Peyer's patch (tissue), 4 donors: ENCODE data around the gene OTUB1. TPM values are rescaled to one million over a fixed set of nuclear protein-coding genes. Genes with fewer than 3 reads are reported as not detected.

Experiments
- DNase-seq, 3 donors: peaks; one replicate each; pipeline ENCODE4 v3.0.0-alpha.2; 2017 to 2019
- H3K27ac ChIP-seq, 4 donors: fragments of 200-600 bp; sonication (generic); one replicate each; pipeline ENCODE4 v1.5.1; 2016 to 2019
- H3K27me3 ChIP-seq, 2 donors: fragments of 200-600 bp; sonication (generic); one replicate each; pipeline ENCODE4 v1.5.1; 2019
- H3K36me3 ChIP-seq, 3 donors: fragments of 200-600 bp; sonication (generic); one replicate each; pipeline ENCODE4 v1.5.1; 2016 to 2019
- H3K4me1 ChIP-seq, 4 donors: fragments of 200-600 bp; sonication (generic); one replicate each; pipeline ENCODE4 v1.5.1; 2016 to 2019
- H3K4me3 ChIP-seq, 4 donors: fragments of 200-600 bp; sonication (generic); 1 replicate in 3 of 4; 2 replicates in 1 of 4; pipeline ENCODE4 v1.5.1; 2016 to 2019; ENCODE audit warnings: mild to moderate bottlenecking in 1 of 4
- H3K9me3 ChIP-seq, 4 donors: fragments of 200-600 bp; sonication (generic); one replicate each; pipeline ENCODE4 v1.5.1; 2016 to 2019; ENCODE audit warnings: mild to moderate bottlenecking in 1 of 4
- CTCF ChIP-seq, 6 experiments: fragments of 450-650 bp in 4 of 6; fragments of 200-600 bp in 2 of 6; sonication (generic) in 1 of 6; IDR thresholded peaks; one replicate each; pipeline ENCODE4 v1.5.1; 2017 to 2019; ENCODE audit warnings: antibody characterized with exemption in 6 of 6, mild to moderate bottlenecking in 3 of 6, moderate library complexity in 1 of 6
- POLR2A ChIP-seq, 2 donors: fragments of 450-650 bp; IDR thresholded peaks; one replicate each; pipeline ENCODE4 v1.5.1; 2017; ENCODE audit warnings: antibody characterized with exemption in 2 of 2, mild to moderate bottlenecking in 2 of 2, moderate library complexity in 2 of 2
- total RNA-seq, 4 donors: library from RNA; depleted of rRNA; stranded (reverse); fragments of >200 nt; gene quantifications; one replicate each; pipeline ENCODE4 v1.1.0, GENCODE V29; 2016

OTUB1 gene
- total RNA-seq, 4 donors from 2014 or later: 79.2 to 110 (median 95.4) TPM

- no peak overlapping the region for H3K27ac ChIP-seq
- no peaks in the 10 kb centered on the region for H3K9me3 ChIP-seq
- no peak for TF ChIP-seq POLR2A (IDR thresholded peaks at IDR 0.05)
- no peak for TF ChIP-seq CTCF (IDR thresholded peaks at IDR 0.05)
- no peak overlapping the region for H3K4me3 ChIP-seq
- DNase-seq: no peak
- H3K27me3 ChIP-seq: no peaks in the 10 kb centered on the region
- no peaks in the 10 kb centered on the region for H3K4me1 ChIP-seq
- H3K36me3 ChIP-seq: no peaks in the 10 kb centered on the region
Observed at GRCh38 chr11:64023712-64024710, 37.8 kb downstream of the OTUB1 start.

DNA sequence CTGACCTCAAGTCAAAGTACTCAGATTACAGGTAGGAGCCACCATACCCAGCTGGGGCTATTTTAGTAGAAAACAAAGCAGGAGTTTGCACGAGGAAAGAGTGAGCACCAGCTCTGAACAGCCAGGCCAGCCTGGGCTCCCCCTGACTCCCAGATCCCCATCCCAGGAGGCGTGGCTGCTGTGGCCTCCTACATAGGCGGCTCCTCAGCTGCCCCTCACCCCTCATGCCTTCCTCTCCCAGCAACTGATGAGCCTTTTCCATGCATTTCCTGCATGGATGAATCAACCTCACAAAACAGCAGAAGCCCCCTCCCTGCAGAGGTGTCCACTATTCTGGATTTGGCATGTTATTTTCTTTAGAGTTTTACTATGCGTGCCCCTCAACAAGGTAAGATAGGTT lies 39.0 kb downstream of the OTUB1 start:
- Histone ChIP-seq H3K27me3 (no peaks in the 10 kb centered on the region), H3K4me3 (no peak overlapping the region), H3K27ac (no peak overlapping the region), H3K4me1 (no peaks in the 10 kb centered on the region), H3K36me3 (no peaks in the 10 kb centered on the region), H3K9me3 (no peaks in the 10 kb centered on the region)
- no peak for DNase-seq
- TF ChIP-seq CTCF (IDR thresholded peaks at IDR 0.05): no peak
- no peak for TF ChIP-seq POLR2A (IDR thresholded peaks at IDR 0.05)

DNA sequence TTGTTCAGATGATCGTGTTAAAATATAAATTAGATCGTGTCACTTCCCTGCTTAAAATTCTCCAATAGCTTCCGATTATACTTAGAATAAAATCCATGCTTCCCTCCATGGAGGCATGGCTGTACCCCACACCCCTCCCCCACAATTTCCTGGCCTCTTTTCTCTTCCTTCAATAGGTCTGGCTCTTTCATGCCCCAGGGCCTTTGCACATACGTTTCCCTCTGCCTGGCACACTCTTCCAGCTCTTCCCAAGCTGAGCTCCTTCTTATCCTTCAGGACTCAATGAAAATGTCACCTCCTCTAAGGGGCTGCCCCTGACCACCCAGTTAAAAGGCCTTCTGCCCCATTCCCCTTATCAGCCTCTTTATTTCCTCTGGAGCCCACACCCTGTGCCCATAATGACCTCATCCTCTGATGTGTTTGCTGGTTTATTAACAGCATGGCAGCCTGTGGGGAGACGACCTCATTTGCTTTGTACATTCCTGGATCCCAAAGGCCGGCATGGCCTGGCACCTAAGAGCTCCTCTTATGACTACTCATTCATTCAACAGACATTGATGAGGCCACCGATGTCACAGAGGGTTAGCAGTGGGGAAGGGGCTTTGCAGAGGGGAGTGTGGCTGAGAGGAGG lies 40.5 kb downstream of the OTUB1 start:
- Histone ChIP-seq H3K27me3 (no peaks in the 10 kb centered on the region), H3K36me3 (no peaks in the 10 kb centered on the region), H3K27ac (no peak overlapping the region), H3K4me1 (no peaks in the 10 kb centered on the region), H3K4me3 (no peak overlapping the region), H3K9me3 (no peaks in the 10 kb centered on the region)
- no peak for DNase-seq
- no peak for TF ChIP-seq POLR2A (IDR thresholded peaks at IDR 0.05)
- TF ChIP-seq CTCF (IDR thresholded peaks at IDR 0.05): no peak

DNA sequence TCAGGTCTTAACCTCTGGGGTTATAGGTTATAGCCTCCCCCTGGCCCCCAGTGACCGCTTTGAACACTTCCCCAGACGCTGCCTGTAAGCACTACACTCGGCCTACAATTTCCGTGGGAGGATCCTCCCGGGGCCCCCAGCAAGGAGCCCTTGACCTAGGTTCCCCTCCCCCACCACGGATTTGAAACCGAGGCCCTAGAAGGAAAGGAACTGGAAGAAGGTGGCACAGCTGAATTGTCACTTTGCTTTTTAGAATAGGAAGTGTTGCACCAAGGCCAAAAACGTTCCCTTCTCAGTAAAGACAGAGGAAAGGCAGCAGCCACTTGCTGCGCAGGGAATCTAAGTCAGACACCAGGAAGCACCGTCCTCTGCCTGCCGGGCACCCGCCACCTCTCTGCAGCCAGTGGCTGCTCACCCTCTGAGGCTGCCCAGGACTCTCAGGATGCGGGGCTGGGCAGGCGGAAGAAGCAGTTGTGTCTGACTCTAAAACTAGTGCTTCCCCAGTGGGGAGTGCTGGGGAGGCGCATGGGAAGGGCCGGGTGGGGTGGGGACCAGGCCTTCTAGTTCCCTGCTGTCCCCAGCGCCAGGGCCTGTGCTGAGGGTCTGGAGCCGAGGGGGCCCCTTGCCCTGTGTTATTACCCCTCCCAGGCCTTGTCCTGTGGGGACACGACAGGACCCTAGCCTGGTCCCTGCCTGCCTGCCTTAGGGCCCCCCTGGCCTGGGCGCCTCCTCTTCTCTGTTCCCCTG lies 41.6 kb downstream of the OTUB1 start:
- no peaks in the 10 kb centered on the region for H3K9me3 ChIP-seq
- TF ChIP-seq POLR2A (IDR thresholded peaks at IDR 0.05) (no peak), CTCF (IDR thresholded peaks at IDR 0.05) (no peak)
- DNase-seq: no peak
- H3K27ac ChIP-seq: no peak overlapping the region
- no peaks in the 10 kb centered on the region for H3K36me3 ChIP-seq
- H3K4me3 ChIP-seq: no peak overlapping the region
- no peaks in the 10 kb centered on the region for H3K27me3 ChIP-seq
- H3K4me1 ChIP-seq: no peaks in the 10 kb centered on the region

GRCh38 chr11:64028398-64029115 lies 42.3 kb downstream of the OTUB1 start:
- Histone ChIP-seq H3K27ac (no peak overlapping the region), H3K27me3 (no peaks in the 10 kb centered on the region), H3K4me3 (no peak overlapping the region), H3K36me3 (no peaks in the 10 kb centered on the region), H3K9me3 (no peaks in the 10 kb centered on the region), H3K4me1 (no peaks in the 10 kb centered on the region)
- no peak for TF ChIP-seq CTCF (IDR thresholded peaks at IDR 0.05)
- no peak for TF ChIP-seq POLR2A (IDR thresholded peaks at IDR 0.05)
- no peak for DNase-seq
